SKM-1 (cell line): Measurements from ENCODE around the gene DBNDD2.

ENCODE experiments used
- DNase-seq: peaks from one replicate; lab custom pipeline; 2025; ENCODE audit not compliant: unreplicated experiment; lab: John Stamatoyannopoulos, UW

Gene DBNDD2

DNA sequence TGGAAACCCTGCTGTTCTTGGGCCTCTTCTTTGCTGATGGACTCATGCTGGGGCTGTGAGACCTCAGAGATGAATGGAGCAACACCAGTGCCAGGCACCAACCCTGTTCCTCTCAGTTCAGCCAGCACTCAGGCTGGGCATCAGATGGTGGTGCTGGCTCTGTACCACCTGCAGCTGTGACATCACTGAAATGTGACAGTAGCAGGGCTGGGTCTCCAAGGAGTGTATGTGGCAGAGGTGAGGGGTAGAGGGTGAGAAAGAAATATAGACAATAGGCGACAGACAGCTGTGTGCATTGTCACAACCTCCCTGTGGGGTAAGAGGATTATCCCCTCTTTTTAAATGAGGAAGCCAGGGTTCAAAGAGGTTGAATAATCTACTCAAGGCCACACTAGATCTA, 29.9 kb upstream of the DBNDD2 start, which contains the start of gene TP53TG5:
Gene TP53TG5, minus strand, starts transcription at position 135 of the 400 bp plus-strand sequence. Its CDS starts 89 bp downstream, at position 46.
- DNase-seq: no peak

- DNase-seq: no peak
Observed at GRCh38 chr20:45387274-45387673, 20.8 kb upstream of the DBNDD2 start.

- no peak for DNase-seq
Observed at GRCh38 chr20:45390931-45391330, 17.2 kb upstream of the DBNDD2 start.

- DNase-seq: no peak
Observed at GRCh38 chr20:45391559-45391958, 16.5 kb upstream of the DBNDD2 start.

DNA sequence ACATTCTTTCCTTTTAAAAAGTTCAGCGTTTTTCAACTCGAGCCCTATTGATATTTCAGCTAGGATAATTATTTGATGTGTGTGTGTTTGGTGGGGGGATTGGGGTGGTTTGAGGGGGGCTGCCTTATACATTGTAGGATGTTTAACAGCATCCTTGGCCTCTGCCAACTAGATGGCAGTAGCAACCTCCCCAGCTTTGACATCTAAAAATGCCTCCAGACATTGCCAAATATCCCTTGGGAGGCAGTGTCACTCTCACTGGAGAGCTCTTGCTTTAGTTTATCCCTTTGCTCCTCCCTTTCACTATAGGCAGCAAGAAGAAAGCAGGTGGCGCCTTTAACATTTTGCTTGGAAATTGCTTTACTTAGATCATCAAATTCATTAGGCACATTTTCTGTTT, 15.4 kb upstream of the DBNDD2 start:
- DNase-seq: no peak

DNA sequence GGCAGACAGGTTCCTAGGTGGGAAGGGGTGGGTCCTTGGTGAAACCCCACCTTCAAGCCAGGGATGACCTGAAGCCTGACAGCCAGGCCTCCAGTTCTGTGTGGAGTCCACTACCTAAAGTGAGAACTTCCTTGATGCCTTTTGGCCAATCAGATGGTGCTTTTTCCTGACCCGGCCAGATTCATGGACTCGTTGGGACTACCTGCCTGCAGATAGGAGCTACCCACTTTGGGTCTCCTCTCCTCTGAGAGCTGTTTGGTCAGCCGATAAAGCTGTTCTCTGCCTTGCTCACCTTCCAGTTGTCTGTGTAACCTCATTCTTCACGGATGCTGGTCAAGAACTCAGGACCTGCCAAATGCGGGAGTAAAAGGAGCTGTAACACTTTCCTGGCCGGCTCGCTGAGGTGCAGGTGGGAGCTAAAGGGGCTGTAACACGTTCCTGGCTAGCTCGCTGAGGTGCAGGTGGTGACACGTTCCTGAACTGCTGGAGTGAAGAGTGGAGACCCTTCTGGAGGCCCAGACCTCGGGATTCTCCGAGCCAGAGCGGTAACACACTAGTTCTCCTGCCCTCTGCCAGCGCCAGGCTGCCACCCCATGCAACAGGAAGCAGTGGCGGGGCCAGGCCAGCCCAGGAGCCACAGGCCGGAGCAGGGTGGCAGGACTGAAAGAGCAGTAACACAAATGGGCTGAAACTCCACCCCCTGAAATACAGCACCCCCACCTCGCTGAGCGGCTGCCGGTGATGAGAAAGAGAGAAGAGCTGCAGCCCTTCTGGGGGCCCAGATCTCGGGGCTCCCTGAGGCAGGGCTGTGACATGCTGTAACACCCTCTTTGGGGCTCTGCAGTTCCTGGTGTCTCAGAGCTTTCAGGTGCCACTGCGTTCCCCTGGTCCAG, 13.6 kb upstream of the DBNDD2 start:
- DNase-seq: no peak

- no peak for DNase-seq
Observed at GRCh38 chr20:45395114-45395415, 13.0 kb upstream of the DBNDD2 start.

GRCh38 chr20:45399018-45399417, 9.1 kb upstream of the DBNDD2 start:
- no peak for DNase-seq

GRCh38 chr20:45400346-45401031, 7.6 kb upstream of the DBNDD2 start:
- no peak for DNase-seq

- DNase-seq: no peak
Observed at GRCh38 chr20:45402946-45403345, 5.1 kb upstream of the DBNDD2 start.

GRCh38 chr20:45404438-45404837, 3.7 kb upstream of the DBNDD2 start:
- DNase-seq: no peak

GRCh38 chr20:45405571-45406259, 2.4 kb upstream of the DBNDD2 start:
- no peak for DNase-seq

GRCh38 chr20:45406260-45407066, 1.6 kb upstream of the DBNDD2 start:
- DNase-seq: no peak

GRCh38 chr20:45407067-45407745, 883 bp upstream of the DBNDD2 start:
- DNase-seq: no peak

GRCh38 chr20:45408646-45409213, 641 bp downstream of the DBNDD2 start:
- DNase-seq: no peak

GRCh38 chr20:45409521-45410272, 1.6 kb downstream of the DBNDD2 start:
- no peak for DNase-seq

GRCh38 chr20:45410887-45411286, 2.8 kb downstream of the DBNDD2 start:
- no peak for DNase-seq

GRCh38 chr20:45412653-45413052, 4.6 kb downstream of the DBNDD2 start:
- DNase-seq: no peak

GRCh38 chr20:45413479-45413878, 5.4 kb downstream of the DBNDD2 start:
- no peak for DNase-seq
